ENCODE measurements around the gene FRMD8. TPM values are rescaled to one million over a fixed set of nuclear protein-coding genes. Genes with fewer than 3 reads are reported as not detected.

The FRMD8 gene
- total and polyA plus RNA-seq, 9 of the 15 experiments (the other 6 are each of a cell fraction or from before 2014, with no cell fraction given), result 4.5 to 54.5 (median 15.8) TPM

GRCh38 chr11:65386307-65387140, at the start of gene FRMD8 (continued):
- TF ChIP-seq ZBTB40 (IDR thresholded peaks at IDR 0.05) (peak; percentile 9; the same call in 1 of the 2 replicates), ZBTB40 (CRISPR knock-in tag; IDR thresholded peaks at IDR 0.05) (no peak), EHMT2 (IDR thresholded peaks at IDR 0.05) (no peak), FOXK2 (conservative IDR thresholded peaks at IDR 0.05 in 1 of 2, IDR thresholded peaks at IDR 0.05 in 1 of 2; ENCODE audit: low read depth in 2 of 2) (no peak), ZNF551 (CRISPR knock-in tag; IDR thresholded peaks at IDR 0.05) (no peak), SAP30 (IDR thresholded peaks at IDR 0.05; ENCODE audit: borderline replicate concordance, insufficient read depth, low read depth, low read length, poor library complexity, severe bottlenecking) (peak; percentile 90), ZFP36 (IDR thresholded peaks at IDR 0.05; ENCODE audit: low read depth, low read length, partially characterized antibody) (no peak), YBX1 (IDR thresholded peaks at IDR 0.05) (no peak), ATF3 (IDR thresholded peaks at IDR 0.05) (no peak), ATF3 (CRISPR knock-in tag; conservative IDR thresholded peaks at IDR 0.05) (no peak), MCM2 (IDR thresholded peaks at IDR 0.05; ENCODE audit: low read depth) (no peak), FOXK1 (CRISPR knock-in tag; IDR thresholded peaks at IDR 0.05; ENCODE audit: borderline replicate concordance) (no peak), ETV6 (IDR thresholded peaks at IDR 0.05; ENCODE audit: borderline replicate concordance in 1 of 2, low read depth in 2 of 2, low read length in 1 of 2) (no peak; a peak in 1 of 4 replicates), ETV6 (CRISPR knock-in tag; IDR thresholded peaks at IDR 0.05; ENCODE audit: borderline replicate concordance) (no peak), ZNF408 (CRISPR knock-in tag; IDR thresholded peaks at IDR 0.05; ENCODE audit: low read depth) (no peak), TBL1XR1 (IDR thresholded peaks at IDR 0.05; ENCODE audit: low read length in 2 of 2) (no peak), FOXJ2 (tag; IDR thresholded peaks at IDR 0.05) (0 out of 2 replicates have a peak, but pooled peaks have one; percentile 45), L3MBTL2 (IDR thresholded peaks at IDR 0.05) (peak; percentile 97), RBM39 (optimal IDR thresholded peaks at IDR 0.05; ENCODE audit: low read depth, low read length) (no peak)

Data from K562 (cell line).